Measurements from ENCODE around the gene AURKB.
A peak's percentile ranks its signal among the peaks of the same experiment; 100 is the strongest.
"Not testable (repeated sequence)": the region's sequence is repeated elsewhere in the genome, so short reads cannot be mapped to it uniquely, and the experiment has no call there.

Gene AURKB

GRCh38 chr17:8209907-8210760 lies at the start of gene AURKB:
AURKB (minus strand) TSS chr17:8210575; CDS start chr17:8210224, 351 bp downstream.
- DNase-seq = peak; percentile 87 to 91

DNA sequence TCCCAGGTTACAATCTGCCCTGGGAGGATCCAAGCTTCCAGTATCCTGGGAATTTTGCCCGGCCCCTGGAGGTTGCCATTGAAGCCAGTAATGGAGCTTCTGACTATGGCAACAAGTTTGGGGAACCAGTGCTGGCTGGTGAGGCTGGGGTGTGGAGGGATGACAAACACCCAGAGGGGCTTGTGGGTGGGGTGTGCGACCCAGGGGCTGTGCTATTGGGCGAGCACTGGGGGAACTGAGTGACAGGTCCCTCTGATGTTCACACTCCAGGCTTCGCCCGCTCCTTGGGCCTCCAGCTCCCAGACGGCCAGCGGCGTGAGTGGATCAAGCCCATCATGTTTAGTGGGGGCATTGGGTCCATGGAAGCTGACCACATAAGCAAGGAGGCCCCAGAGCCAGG lies 47.4 kb upstream of the AURKB start:
- DNase-seq = no peak

GRCh38 chr17:8256691-8257090 lies 46.3 kb upstream of the AURKB start:
- no peak for DNase-seq

GRCh38 chr17:8256291-8256690 lies 45.9 kb upstream of the AURKB start:
- DNase-seq = no peak

- no peak for DNase-seq
These were observed 45.1 kb upstream of the AURKB start for GRCh38 chr17:8255499-8255898.

DNA sequence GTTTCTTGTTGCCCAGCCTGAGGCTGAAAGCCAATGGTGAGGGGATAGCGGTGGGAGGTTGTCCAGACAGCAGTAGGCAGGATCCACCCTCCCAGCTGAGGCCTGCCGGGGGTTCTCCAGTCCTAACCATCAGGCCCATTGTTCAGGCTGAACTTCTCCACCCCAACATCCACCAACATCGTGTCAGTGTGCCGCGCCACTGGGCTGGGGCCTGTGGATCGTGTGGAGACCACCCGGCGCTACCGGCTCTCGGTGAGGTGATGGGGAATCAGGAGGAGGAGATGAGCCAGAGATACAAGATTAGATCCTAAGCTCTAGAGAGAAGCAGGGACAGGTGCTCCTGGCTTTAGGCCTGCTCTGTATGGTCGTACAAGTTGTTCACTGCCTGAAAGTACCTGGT lies 44.5 kb upstream of the AURKB start:
- DNase-seq = no peak

- DNase-seq = no peak
These were observed 43.4 kb upstream of the AURKB start for GRCh38 chr17:8253801-8254200.

DNA sequence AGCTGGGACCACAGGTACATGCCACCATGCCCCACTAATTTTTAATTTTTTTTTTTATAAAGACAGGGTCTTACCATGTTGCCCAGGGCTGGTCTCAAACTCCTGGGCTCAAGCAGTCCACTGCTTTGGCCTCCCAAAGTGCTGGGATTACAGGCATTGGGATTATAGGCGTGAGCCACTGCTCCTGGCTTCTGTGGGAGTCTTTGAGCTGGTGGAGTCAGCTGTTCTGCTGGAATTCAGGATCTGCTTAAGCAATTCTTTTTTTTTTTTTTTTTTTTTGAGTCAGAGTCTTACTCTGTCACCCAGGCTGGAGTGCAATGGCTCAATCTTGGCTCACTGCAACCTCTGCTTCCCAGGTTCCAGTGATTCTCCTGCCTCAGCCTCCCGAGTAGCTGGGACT lies 41.0 kb upstream of the AURKB start:
- DNase-seq = not testable (repeated sequence)

- DNase-seq = no peak
These were observed 39.5 kb upstream of the AURKB start for GRCh38 chr17:8249621-8250500.

DNA sequence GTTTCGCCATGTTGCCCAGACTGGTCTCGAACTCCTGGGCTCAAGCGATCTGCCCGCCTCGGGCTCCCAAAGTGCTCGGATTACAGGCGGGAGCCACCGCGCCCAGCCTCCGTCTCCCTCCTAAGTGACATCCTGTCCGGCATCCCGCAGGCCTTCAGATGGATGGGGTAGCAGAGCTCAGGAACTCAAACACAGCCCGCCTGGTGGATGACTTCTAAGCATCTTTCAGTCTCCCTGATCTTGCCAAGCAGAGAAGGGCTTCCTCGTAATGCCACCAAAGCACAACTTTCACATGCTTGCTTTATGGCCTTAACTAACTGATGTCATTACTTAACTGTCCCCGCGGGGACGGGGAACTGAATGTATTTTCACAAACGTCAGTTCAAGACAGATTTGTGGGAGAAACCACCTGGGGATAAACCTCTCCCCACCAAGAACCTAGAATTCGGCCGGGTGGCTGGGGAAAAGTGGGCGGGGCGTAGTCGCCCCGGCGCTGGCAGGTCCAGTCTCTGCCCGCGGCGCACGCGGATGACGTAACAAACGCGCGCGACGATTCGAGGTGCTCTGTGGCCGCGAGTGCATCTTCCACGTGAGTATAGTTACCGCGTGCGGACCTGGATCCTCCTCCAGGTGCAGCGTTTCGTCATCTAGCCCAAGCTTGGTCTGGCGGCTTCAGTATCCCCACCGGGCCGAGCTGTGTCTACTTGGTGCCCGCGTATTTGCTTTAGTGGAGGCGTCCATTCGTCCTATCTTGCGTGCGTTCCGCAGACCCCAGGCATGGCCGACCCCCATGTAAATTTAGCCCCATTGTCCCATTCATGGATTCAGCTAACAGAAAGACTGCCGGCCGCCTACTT lies 38.6 kb upstream of the AURKB start, which contains the start of gene PFAS:
PFAS (plus strand) TSS at position 539 of the 857 bp plus-strand sequence. CDS start 4,649 bp downstream, outside the sequence.
- peak; percentile 97 to 98 for DNase-seq

- DNase-seq = no peak
These were observed 34.4 kb upstream of the AURKB start for GRCh38 chr17:8244768-8245167.

GRCh38 chr17:8243827-8244226 lies 33.5 kb upstream of the AURKB start:
- DNase-seq = no peak

DNA sequence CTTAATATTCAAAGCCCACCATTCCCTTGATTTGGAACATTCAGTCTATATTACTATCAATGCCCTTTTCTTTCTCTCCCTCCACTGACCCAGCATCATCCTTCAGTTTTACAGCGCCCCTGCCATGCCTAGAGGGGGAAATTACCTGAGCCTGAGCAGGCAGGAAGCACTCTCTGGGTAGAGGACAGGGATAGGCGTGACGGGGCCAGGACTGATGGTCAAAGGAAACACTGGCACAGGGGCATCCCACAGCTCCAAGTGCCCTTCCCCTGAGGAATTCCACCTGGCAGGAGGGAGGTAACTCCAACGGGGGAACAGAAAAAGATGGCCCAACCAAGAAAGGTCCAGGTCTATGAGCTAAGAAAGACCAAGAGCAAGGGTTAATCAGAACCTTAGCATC lies 27.5 kb upstream of the AURKB start:
- DNase-seq = no peak

GRCh38 chr17:8237175-8237574 lies 26.8 kb upstream of the AURKB start:
- no peak for DNase-seq

- DNase-seq = no peak
These were observed 25.3 kb upstream of the AURKB start for GRCh38 chr17:8235676-8236075.

GRCh38 chr17:8234361-8235270 lies 24.2 kb upstream of the AURKB start:
- no peak for DNase-seq

DNA sequence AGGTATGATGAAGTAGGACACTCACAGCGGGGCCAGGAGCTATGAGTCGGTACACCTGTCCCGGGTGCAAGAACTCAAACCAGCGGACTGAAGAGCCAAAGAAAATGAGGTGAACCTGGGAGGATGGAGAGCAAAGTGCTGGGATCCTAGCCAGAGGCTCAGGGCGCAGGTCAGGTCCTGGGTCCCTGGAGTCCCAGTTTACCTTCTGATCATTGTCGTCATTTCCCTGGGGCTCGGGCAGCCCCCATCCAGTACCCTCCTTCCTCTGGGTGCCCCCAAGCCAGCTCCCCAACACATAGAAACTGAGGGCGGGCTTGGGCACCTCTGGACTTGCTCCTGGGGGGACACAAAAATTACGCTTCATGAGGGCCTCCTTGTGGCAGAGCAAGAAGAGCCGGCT lies 21.3 kb upstream of the AURKB start:
- DNase-seq = no peak

GRCh38 chr17:8227238-8227581 lies 16.8 kb upstream of the AURKB start:
- no peak for DNase-seq

DNA sequence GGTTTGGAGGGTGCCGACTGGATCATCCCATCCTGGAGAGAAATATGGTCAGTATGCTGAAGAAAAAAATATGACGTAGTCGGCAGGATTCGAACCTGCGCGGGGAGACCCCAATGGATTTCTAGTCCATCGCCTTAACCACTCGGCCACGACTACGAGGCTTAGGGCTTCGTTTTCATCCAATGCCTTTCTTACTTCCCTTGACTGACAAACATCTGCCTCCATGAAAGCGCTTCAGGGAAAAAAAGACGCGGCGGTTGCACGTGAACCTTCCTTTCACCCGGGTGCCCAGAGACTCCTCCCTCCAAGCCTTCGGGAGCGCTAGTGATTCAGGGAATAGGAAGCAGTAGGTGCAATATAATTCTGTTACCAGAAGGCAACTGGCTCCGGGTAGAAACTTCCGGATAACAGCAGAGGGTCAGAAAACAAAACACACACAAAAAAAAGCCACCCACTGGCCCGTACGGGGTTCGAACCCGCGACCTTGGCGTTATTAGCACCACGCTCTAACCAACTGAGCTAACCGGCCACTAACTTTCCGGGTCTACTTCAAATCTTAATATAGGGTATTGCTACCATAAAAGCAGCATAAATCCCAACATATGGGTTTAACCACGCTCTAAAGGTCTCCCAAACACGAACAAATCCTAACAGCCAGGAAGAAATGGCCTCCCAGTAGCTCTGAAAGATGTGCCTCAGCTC lies 16.3 kb upstream of the AURKB start:
- peak; percentile 52 to 62 for DNase-seq

DNA sequence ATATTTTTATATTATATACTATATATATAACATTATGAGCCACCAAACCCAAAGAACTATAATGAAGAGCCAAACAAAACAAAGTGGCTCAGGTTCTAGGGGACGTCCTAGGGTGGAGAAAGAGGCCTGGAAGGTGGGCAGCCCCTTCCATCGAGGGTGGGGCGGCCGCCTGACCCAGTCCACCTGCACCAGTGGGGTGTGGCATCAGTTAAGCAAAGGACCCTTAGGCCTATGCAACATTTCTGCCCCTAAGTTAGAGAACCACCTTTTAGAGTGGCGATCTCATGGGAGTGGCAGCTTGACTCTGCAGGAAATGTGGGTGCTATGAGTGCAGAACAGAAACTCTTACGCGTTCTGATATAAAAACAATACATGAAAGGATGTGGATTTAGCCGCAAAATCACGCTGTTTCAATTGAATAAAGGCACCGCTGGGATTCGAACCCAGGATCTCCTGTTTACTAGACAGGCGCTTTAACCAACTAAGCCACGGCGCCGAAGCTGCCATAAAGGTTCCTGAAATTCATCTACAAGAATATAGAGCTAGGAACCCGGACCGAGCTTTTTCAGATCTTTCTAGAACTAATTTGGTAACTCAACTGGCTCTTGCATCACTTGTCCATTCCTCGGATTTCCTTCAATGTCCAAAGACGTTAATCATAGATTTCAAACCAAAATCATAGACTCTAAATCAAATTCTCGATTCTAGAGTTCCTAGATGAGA lies 15.6 kb upstream of the AURKB start:
- peak; percentile 80 to 85 for DNase-seq

Measured in stimulated activated CD4-positive, alpha-beta T cell treated with anti-CD3 and anti-CD28 coated beads, Interleukin-2, amount 100 ng/mL, for 48 hours (primary cell).